Measurements from ENCODE around the gene EEIG2. TPM values are rescaled to one million over a fixed set of nuclear protein-coding genes. Genes with fewer than 3 reads are reported as not detected.
"Not testable (repeated sequence)": the region's sequence is repeated elsewhere in the genome, so short reads cannot be mapped to it uniquely, and the experiment has no call there.

The EEIG2 gene
- total RNA-seq, 1 experiment from 2014 or later: 16.0 TPM

GRCh38 chr1:108534759-108535158 lies 25.1 kb upstream of the EEIG2 start:
- H3K9me2 ChIP-seq (ENCODE audit: insufficient read depth): no peaks in the 10 kb centered on the region
- H3K27me3 ChIP-seq (ENCODE audit: insufficient read depth, low read length): no peaks in the 10 kb centered on the region
- H3K4me2 ChIP-seq (ENCODE audit: low read length): no peak overlapping the region
- intact Hi-C loops (cut with micrococcal nuclease): no loop called here
- H3K4me1 ChIP-seq (ENCODE audit: control insufficient read depth in 1 of 2, insufficient read depth in 2 of 2, low read length in 2 of 2): no peaks in the 10 kb centered on the region
- ChIA-PET RAD21 (ENCODE audit: low non-redundant PET in 1 of 2, low total read pairs in 2 of 2, uncharacterized antibody in 2 of 2, unreplicated experiment in 2 of 2) (no interaction called here), CTCF (no interaction called here), POLR2A (no interaction called here)
- H2AFZ ChIP-seq (ENCODE audit: low read depth, low read length, poor library complexity, severe bottlenecking): no peak overlapping the region
- H3K9me3 ChIP-seq (ENCODE audit: control insufficient read depth in 1 of 2, insufficient read depth in 1 of 2, low read depth in 1 of 2, low read length in 2 of 2): no peaks in the 10 kb centered on the region
- DNase-seq (ENCODE audit: low read depth, low spot score): no peak
- H3K4me3 ChIP-seq (replicated peaks in 1 of 2; ENCODE audit: low read depth in 1 of 2, low read length in 2 of 2): no peak overlapping the region
- no peaks in the 10 kb centered on the region for H3K36me3 ChIP-seq (ENCODE audit: control insufficient read depth in 1 of 2, insufficient read depth in 2 of 2, low read length in 2 of 2)
- H4K20me1 ChIP-seq (ENCODE audit: insufficient read depth): no peaks in the 10 kb centered on the region
- BruUV-seq (replicated peaks): no TSS peak
- ATAC-seq: no peak
- no peak for TF ChIP-seq ZFX (IDR thresholded peaks at IDR 0.05)
- TF ChIP-seq SP1 (IDR thresholded peaks at IDR 0.05; ENCODE audit: low read depth): no peak
- no peak for TF ChIP-seq MAX (IDR thresholded peaks at IDR 0.05)
- TF ChIP-seq RAD21 (IDR thresholded peaks at IDR 0.05; ENCODE audit: low read depth): no peak
- no peak for TF ChIP-seq CTCF (IDR thresholded peaks at IDR 0.05 in 2 of 3, conservative IDR thresholded peaks at IDR 0.05 in 1 of 3; ENCODE audit: borderline replicate concordance in 1 of 3, insufficient read depth in 1 of 3, low read depth in 2 of 3, low read length in 2 of 3)
- TF ChIP-seq SIN3A (IDR thresholded peaks at IDR 0.05; ENCODE audit: low read depth): no peak
- no peak for TF ChIP-seq EZH2 (IDR thresholded peaks at IDR 0.05)
- no peak for TF ChIP-seq EGR1 (IDR thresholded peaks at IDR 0.05; ENCODE audit: low read depth)
- no peak for TF ChIP-seq SRF (IDR thresholded peaks at IDR 0.05; ENCODE audit: low read depth)
- H3K27ac ChIP-seq (ENCODE audit: low read depth, low read length): no peak overlapping the region
- no peaks in the 10 kb centered on the region for H3K79me2 ChIP-seq (ENCODE audit: insufficient read depth, low read length)
- H3K9ac ChIP-seq (ENCODE audit: low read length): no peak overlapping the region

- intact Hi-C loops (cut with micrococcal nuclease); H3K36me3 ChIP-seq (ENCODE audit: control insufficient read depth in 1 of 2, insufficient read depth in 2 of 2, low read length in 2 of 2); DNase-seq (ENCODE audit: low read depth, low spot score); POLR2A ChIA-PET; H3K27ac ChIP-seq (ENCODE audit: low read depth, low read length); CTCF ChIA-PET; RAD21 ChIA-PET (ENCODE audit: low non-redundant PET in 1 of 2, low total read pairs in 2 of 2, uncharacterized antibody in 2 of 2, unreplicated experiment in 2 of 2); H3K4me1 ChIP-seq (ENCODE audit: control insufficient read depth in 1 of 2, insufficient read depth in 2 of 2, low read length in 2 of 2); H3K9ac ChIP-seq (ENCODE audit: low read length); H3K4me3 ChIP-seq (replicated peaks in 1 of 2; ENCODE audit: low read depth in 1 of 2, low read length in 2 of 2); H3K27me3 ChIP-seq (ENCODE audit: insufficient read depth, low read length); ATAC-seq; H3K9me2 ChIP-seq (ENCODE audit: insufficient read depth); H3K79me2 ChIP-seq (ENCODE audit: insufficient read depth, low read length); H3K9me3 ChIP-seq (ENCODE audit: control insufficient read depth in 1 of 2, insufficient read depth in 1 of 2, low read depth in 1 of 2, low read length in 2 of 2); H3K4me2 ChIP-seq (ENCODE audit: low read length); H4K20me1 ChIP-seq (ENCODE audit: insufficient read depth); BruUV-seq (replicated peaks); H2AFZ ChIP-seq (ENCODE audit: low read depth, low read length, poor library complexity, severe bottlenecking): not testable (repeated sequence)
Observed at GRCh38 chr1:108535315-108535897, 24.5 kb upstream of the EEIG2 start.

- H3K4me3 ChIP-seq (replicated peaks in 1 of 2; ENCODE audit: low read depth in 1 of 2, low read length in 2 of 2); H3K9me3 ChIP-seq (ENCODE audit: control insufficient read depth in 1 of 2, insufficient read depth in 1 of 2, low read depth in 1 of 2, low read length in 2 of 2); H3K4me2 ChIP-seq (ENCODE audit: low read length); POLR2A ChIA-PET; DNase-seq (ENCODE audit: low read depth, low spot score); H3K27ac ChIP-seq (ENCODE audit: low read depth, low read length); H4K20me1 ChIP-seq (ENCODE audit: insufficient read depth); BruUV-seq (replicated peaks); CTCF ChIA-PET; H3K27me3 ChIP-seq (ENCODE audit: insufficient read depth, low read length); H2AFZ ChIP-seq (ENCODE audit: low read depth, low read length, poor library complexity, severe bottlenecking); H3K36me3 ChIP-seq (ENCODE audit: control insufficient read depth in 1 of 2, insufficient read depth in 2 of 2, low read length in 2 of 2); H3K4me1 ChIP-seq (ENCODE audit: control insufficient read depth in 1 of 2, insufficient read depth in 2 of 2, low read length in 2 of 2); RAD21 ChIA-PET (ENCODE audit: low non-redundant PET in 1 of 2, low total read pairs in 2 of 2, uncharacterized antibody in 2 of 2, unreplicated experiment in 2 of 2); H3K9ac ChIP-seq (ENCODE audit: low read length); H3K9me2 ChIP-seq (ENCODE audit: insufficient read depth); ATAC-seq; intact Hi-C loops (cut with micrococcal nuclease); H3K79me2 ChIP-seq (ENCODE audit: insufficient read depth, low read length): not testable (repeated sequence)
Observed at GRCh38 chr1:108536021-108536420, 23.9 kb upstream of the EEIG2 start.
